HG02763 (cell line): ENCODE measurements around the gene APMAP.
"Not testable (repeated sequence)": the region's sequence is repeated elsewhere in the genome, so short reads cannot be mapped to it uniquely, and the experiment has no call there.

Source experiments
- ATAC-seq: cut with Tn5 transposase; IDR thresholded peaks from one replicate; pipeline ENCODE4 v1.9.1; 2021; ENCODE audit warnings: mild to moderate bottlenecking, moderate library complexity; ENCODE audit not compliant: unreplicated experiment

The APMAP gene

DNA sequence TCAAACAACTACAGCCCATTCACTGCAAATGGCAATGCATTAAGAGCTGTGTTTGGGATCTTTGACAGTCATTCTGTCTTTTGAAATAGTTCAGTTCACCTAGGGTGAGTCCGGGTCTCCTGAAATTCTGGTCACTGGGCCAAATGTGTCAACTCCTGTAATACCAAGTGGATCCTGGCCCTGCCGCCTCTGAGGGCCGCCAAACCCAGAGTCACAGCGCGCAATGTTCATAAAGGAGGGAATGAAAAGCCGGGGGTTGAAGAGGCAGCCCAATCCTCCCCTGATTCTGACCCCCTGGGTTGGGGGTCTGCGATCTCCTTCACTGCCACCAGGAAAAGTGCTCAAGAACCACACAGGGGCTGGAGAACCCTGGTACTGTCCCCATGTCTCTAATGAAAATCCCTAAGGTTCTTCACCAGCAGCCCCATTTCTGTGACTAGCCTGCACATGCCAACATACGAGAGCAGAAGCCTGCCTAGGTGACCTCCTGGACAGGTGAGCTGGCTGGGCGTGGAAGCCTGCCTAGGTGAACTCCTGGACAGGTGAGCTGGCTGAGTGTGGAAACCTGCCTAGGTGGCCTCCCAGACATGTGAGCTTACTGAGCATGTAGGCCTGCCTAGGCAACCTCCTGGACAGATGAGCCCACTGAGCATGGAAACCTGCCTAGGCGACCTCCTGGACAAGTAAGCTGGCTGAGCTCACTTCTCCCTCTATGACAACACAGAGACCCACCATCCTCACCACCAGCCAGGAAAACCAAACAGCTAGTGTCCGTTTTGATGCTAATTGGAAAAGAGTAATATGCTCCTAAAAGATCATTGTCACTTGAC is 16.1 kb upstream of the APMAP start:
- ATAC-seq, result no peak

DNA sequence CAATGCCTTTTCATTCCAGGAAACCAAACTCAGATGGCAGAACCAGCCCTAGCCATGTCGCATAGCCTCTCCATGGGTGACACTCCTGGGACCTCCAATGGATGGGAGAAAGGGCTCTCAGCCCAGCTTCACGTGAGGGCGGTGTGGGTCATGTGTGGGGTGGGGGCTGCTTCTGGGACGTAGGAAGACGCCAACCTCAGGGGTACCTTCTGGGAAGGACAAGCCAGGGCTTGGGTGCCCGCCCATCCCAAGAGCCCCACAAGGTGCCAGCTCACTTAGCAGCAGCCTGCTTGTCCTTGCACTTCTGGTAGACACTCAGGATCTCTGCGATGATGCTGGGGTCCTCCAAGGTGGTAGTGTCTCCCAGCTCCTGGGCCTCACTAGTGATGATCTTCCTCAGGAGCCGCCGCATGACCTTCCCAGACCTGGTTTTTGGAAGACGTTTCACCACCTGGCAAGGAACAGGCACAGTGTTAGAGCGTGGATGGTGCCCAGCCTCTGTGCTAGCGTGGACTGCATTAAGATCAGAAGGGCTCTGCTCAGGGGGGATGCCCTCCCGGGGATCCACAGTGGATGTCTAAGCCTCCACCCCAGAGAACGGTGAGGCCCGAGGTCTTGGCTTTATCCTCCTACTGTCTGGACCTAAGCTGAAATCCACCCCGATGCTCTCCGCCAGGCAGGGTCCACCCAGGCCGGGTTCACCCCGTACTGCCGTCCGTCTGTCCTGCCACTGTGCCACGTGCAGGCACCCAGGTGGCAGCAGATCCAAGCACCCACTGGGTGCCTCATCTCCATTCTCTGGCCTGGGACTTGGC is 15.1 kb upstream of the APMAP start:
- ATAC-seq, result no peak

DNA sequence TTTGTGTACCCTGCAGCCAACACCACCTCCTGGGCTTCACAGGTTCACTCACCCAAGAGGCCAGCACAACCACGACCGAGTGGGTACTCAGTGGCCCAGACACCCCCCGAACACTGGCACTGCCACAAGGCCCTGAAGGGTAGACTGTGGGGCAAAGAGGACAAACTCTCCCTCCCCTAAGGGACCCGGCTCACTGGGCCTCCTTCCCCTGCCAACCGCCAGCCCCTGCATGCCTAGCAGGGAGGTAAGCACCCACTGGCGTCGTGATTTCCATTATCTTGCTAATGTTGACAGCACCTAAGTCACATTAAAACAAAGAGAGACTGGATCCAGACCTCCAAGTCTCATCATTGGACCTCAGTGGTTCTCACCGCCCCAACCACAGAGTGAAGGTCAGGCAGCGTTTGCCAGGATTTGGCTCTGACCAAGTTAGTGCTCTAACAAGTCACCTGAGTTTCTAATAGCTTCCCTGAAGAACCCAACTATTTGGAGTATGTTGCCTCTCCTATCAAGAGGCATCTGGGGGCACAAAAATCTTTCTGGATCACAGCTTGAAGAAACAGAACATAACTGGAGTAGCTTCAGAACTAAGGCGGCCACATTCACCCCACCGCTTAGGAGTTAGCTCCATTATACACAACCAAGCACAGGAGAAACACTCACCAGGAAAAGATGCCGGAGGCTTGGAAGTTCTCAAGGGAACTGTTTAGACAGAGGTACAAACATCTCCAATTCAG is 14.0 kb upstream of the APMAP start:
- ATAC-seq, result no peak

DNA sequence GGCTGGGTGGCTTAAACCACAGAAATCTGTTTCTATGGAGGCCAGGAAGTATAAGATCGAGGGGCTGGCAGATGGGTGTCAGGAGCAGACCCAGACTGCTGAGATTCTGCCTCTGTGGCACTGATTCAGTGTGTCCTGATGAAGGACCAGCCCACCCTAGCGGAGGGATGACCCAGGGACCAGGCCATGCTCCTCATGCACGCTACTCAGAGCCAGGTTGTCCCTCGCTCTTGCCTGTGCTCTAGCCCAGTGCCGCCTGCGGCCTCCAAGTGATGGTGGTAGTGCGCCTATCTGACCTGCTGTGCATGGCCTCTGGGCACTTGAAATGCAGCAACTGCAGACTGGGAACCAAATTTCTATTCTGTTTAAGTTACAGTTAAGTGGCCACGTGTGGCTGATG is 13.1 kb upstream of the APMAP start:
- ATAC-seq, result no peak

DNA sequence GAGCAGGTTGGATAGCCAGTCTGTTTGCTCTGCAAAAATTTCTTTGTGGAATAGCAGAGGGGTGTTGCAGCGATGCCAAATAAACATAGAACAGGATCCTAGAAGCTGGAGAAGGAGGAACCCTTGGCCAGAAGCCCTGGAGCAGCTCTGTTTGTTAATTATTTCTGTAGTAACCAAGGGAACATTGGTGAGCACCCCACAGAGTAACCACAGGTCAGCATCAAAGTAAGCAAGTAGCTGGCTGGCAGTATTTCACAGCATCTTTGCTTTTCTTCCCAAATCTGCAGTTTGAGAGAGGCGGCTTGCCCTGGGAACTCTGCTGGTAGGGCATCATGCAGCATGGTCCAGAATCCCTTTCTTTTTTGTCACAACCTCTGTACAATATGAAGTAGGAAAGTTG is 12.7 kb upstream of the APMAP start:
- no peak for ATAC-seq

DNA sequence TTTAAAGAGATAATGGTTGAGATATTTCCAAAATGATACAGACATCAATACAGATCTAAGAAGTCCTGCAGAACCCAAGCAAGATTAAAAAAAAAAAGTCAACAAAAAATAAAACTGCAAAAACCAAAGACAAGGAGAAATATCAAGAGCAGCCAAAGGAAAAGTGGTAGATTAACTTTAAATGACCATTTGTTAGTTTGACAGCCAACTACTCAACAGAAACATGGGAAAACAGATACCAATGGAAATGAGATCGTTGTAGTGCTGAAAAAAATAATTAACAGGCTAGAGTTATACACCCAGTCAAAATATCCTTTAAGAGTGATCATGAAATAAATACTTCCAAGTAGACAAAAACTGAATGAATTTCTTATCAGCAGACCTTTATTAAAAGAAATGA is 10.5 kb upstream of the APMAP start:
- no peak for ATAC-seq

DNA sequence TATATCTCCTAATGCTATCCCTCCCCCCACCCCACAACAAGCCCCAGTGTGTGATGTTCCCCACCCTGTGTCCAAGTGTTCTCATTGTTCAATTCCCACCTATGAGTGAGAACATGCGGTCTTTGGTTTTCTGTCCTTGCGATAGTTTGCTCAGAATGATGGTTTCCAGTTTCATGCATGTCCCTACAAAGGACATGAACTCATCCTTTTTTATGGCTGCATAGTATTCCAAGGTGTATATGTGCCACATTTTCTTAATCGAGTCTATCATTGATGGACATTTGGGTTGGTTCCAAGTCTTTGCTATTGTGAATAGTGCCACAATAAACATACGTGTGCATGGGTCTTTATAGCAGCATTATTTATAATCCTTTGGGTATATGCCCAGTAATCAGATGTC is 8.8 kb upstream of the APMAP start:
- ATAC-seq, result not testable (repeated sequence)

DNA sequence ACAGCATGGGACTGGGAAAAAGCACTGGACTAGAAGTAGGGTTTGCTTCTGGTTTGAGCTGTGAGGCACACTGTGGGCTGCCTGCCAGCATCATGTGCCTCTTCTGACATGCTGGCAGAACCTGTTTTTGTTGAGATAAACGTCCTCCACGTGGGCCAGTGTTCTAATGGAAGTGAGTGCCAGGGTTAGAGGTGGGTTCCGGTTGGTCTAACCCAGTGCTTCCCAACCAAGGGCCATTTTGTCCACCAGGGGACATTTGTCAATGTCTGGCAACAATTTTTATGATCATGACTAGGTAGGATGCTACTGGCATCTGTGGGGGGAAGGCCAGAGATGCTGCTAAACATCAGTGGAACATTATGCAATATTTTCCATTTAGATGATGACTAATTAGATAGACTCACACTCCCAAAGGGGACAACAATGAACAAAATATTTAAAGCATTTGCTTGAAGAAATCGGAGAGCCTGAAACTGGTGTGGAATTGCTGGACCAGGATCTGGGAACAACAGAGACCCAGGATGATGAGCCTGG is 7.8 kb upstream of the APMAP start:
- ATAC-seq, result no peak

DNA sequence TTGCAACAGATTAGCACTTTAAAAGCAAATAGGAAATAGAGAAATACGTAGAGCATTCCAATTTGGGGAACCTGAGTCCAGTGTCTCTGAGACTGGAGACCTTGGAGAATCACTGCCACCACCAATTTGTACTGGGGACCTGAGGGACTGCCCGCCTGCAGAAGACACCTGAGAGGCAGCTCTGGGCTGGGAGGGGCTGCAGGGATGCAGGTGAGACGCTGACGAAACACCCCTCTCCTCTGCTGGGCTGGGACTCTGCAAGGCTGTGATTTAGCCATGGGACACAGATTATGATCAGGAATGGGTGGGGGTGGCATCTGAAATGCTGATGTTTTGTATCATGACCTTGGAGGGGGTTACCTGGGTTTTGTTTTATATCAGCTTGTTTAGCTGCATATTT is 7.0 kb upstream of the APMAP start:
- ATAC-seq, result no peak

DNA sequence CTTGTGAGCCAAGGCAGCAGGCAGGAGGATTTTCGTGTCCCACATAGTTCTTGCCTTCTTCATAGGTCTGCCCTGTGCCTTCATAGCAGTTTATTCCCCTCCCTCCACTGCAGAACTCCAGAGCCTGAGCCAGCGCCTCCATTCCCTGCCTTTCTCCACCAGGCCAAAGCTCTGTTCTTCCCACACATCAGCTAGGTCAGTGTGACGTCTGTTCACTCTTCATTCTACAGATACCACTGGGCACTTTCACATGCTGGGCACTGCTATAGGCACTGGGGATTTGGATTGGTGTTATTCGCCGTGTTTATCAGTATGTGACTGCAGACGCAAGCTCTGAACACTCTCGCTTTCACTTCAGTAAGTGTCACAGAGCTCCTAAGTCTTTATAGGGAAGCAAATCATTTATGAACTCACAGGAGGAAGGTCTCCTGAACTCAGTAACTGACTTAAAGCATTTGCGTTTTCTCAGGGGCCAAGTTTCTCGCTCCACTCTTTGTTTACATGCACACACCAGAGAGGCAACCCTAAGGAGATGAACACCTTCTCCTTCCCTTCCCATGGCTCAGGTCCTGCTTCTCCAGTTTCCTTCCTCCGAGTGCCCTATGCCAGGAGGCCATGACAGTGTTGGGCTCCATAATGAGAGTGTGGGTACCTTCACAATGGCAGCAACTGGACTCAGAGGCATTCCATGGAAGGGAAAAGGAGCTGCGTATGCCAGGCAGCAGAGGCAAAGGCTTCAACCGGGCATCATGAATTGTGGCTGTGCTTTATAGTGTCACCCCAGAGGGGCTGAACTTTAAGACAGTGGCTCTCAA is 6.3 kb upstream of the APMAP start:
- no peak for ATAC-seq

DNA sequence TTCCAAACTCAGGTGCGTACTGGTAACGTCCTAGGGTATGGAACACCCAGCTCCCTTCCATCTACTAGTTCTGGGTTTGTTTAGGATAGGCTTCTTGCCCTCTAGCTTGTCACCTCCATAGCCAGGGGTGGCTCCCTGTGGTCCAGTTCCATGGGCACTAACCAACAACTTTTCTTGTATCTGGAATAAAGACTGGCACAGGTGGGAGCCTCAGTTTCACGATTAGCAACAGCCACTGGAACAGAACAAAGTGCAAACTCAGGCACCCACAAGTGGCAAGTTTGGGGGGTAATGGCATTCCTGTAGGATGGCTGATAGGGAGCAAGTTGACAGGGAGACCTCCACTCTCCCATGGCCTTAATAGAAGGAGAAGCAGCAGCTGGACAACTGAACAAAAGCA is 5.6 kb upstream of the APMAP start:
- ATAC-seq, result no peak

DNA sequence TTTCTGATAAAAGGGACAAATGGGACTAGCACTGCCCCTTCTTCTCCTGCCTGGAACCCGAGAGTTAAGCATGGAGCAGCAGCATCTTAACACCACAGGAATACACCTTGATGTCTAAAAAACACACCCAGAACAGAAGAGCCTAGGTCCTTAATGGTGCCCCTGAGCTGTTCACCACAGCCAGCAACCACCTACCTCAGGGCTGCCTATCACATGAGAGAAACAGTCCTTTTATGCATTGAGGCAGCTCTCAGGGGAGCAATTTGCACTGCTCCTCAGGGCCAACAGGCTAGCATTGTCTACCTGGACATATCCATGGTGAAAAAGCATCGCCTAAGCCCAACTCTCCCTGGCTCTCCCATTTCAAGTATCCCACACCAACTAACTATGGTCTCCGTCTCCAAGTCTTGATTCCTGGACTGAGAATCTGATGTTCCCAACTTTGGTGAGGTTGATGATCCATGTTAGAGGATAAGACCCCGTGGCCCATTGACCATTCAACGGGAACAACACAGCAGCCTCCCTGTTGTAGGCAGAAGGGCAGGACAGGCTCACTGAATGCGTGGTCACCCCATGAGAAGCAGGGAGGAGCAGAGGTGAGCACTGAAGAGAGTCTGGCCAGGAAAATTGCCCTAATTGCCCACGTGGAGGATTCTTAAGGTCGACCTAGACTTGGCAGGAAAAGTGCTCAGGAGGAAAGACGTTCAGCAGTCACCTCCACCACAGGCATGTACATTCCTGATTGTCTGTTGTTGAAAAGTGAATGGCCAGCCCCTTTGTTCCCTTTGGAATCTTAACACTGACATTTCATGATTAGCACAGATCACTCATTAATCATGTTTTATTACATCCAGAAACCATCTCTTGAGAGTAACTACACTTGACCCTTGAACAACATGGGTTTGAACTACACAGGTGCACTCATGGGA is 4.2 kb upstream of the APMAP start:
- no peak for ATAC-seq

DNA sequence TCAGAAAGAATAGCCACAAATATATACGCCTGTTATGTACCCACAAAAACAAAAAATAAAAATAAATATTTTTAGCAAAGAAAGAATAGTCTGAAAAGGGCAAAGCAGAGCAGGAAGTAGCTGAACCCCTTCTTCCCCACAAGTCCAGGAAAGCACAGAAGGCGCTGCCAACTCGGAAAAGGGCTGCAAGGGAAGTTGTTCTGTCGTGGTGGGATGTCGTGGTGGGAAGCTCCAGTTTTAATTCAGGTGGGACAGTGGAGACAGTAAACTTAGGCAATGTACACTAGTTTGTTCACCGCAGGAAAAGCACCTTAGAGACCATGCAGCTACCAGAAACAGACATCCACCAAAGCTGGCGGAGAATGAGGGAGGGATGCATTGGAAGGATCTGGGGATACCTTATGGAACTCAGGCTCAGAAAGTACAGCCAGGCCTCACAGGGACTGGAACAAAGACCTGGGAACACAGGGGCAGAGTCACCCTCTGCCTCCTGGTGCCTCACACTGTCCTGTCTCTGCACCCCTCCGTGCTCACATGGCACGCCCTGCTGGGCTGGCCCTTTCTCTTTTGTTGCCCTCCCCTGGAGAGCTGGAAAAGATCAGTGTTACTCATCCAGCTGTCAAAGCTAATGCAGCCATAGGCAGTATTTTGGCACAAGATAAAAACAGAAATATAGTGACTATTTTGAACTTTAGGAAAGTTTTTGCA is 3.3 kb upstream of the APMAP start:
- no peak for ATAC-seq

DNA sequence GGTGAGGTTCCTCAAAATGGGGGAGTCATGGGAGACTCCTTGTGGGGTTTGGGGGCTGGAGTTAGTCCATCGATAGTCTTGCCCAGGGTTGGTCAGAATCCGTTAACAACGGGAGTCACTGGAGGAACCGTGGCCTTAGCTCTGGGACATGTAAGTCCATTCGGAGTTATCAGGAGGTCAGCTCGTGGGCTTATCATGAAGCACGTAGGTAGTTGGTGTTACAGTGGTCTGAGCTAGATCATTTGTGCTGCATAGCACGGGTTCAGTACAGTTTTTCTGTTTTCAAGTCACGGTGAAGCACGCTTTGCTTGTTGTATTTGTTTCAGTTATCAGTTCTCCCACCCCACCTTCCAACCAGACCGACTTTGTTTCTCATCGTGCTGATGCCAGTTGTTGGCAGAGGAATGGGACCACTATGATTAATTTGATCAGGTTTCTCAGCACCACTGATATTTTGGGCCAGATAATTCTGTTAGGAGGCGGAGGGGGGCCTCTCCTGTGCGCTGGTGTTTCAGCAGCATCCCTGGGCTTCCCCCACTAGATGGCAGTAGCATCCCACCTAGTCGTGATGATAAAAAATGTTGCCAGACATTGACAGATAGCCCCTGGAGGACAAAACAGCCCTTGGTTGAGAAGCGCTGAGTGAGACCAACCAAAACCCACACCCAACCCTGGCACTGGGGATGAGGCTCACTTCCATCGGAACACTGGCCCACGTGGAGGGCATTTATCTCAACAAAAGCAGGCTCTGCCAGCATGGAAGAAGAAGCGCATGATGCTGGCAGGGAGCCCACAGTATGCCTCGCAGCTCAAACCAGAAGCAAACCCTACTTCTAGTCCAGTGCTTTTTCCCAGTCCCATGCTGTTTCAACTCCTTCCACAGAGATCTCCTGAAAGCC is 2.2 kb upstream of the APMAP start:
- ATAC-seq, result no peak

DNA sequence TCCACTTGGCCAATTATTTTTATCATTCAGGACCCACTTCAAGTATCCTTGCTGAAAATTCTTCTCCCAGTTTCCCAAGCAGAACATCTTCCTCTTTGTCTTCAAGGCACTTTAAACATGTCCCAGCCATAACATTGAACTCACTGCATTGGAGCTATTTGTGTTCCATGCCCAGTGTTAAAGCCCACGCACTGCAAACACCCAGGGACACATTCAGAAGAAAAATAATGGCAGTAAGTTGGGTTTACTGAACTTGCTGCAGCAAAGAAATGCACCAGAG is 1.6 kb upstream of the APMAP start:
- ATAC-seq, result no peak

DNA sequence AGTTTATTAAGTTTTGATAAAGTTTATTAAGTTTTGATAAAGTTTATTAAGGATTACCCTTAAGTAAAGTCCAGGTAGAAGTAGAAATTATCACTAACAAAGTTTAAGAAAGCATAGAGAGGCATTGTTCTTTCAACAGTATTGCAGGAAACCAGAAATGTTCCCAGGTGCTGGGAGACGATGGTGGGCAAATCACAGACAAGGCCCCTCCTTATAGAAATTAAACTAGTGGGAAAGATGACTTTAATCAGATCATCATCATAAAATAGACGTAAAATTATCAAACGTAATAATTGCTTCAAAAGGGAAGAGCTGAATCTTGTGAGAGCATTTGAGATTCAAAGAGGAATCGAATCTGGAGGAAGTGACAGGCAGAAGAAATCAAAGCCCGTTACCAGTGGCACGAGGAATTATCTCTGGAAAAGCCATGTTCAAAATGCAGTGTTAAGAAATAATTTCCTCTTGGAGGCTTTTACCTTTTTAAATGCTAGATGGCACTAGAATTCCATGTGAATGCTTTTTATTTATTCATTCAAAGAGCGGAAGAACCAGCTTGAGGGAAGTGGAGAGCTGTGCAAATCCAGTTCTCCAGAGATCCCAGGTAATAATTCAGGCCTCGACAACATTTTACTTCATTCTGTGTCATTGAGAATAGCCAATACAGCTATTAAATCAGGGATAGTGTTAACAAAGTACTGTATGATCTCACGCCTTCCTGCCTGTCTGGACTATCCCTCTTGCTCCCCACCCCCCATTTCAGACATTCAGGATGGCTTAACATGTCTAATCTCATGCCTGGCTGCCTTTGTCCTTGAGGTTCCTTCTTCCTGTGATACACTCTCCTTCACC is 1.0 kb upstream of the APMAP start:
- ATAC-seq, result no peak

DNA sequence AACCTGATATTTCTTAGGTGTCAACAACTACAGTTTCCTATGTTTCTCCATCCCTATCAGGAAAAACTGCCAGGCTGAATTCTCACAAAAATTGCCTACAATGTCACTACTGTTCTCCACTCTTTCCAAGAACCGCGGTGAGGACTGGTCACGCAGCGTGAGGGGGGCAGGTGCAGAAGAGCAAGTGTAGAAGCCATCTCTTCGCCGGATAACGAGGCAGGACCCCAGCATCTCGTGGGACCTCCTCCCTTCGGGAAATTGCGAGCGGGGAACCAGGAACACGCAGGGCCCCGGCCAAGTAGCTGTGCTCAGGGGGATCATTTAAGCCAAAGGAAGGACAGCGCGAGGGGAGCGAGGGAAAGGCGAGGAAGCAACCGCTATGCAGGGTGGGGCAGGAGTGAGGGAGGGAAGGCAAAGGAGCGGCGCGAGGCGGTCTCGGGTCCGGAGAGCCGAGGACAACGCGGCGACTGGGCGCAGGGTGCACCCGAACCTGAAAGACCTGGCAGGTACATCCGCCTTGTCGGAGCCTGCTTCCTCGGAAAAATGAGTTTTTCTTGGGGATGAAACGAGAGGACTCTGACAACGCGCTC is 559 bp downstream of the APMAP start:
- peak; percentile 15 for ATAC-seq
